Activated CD8-positive, alpha-beta memory T cell treated with anti-CD3 and anti-CD28 coated beads for 36 hours (primary cell): ENCODE measurements around the gene SYCE3. TPM values are rescaled to one million over a fixed set of nuclear protein-coding genes. Genes with fewer than 3 reads are reported as not detected.
"Not testable (repeated sequence)": the region's sequence is repeated elsewhere in the genome, so short reads cannot be mapped to it uniquely, and the experiment has no call there.

ENCODE experiments used
- CTCF ChIA-PET: fragments of 350-600 bp; sonication (Branson Sonifier 250); formaldehyde crosslinking; loops from one replicate; lab custom pipeline; 2021; ENCODE audit warnings: antibody characterized with exemption; lab: Charles Lee
- POLR2A ChIA-PET: fragments of 350-600 bp; sonication (Branson Sonifier 250); formaldehyde crosslinking; loops from one replicate; lab custom pipeline; 2021; ENCODE audit warnings: antibody characterized with exemption; lab: Charles Lee
- total RNA-seq, 2 experiments: library from RNA; stranded (reverse); gene quantifications; one replicate each; pipeline ENCODE4 v1.2.3, GENCODE V29; 2021

The SYCE3 gene
- total RNA-seq = not detected

GRCh38 chr22:50562523-50563412 lies at the start of gene SYCE3:
TSS of gene SYCE3 (minus strand) at chr22:50562919. CDS start at chr22:50556405, 6,514 bp downstream.
- POLR2A ChIA-PET = interaction anchor here (0.9 to 1.9 kb wide), 9 partner anchors 14 to 65 kb away, joined by 3 to 22 read pairs (median 3); partner anchors contain the start of genes ARSA, KLHDC7B, LMF2 and SCO2
- CTCF ChIA-PET = interaction anchor here (0.6 to 3.3 kb wide), 24 partner anchors 8 to 107 kb away, joined by 3 to 38 read pairs (median 5); partner anchors contain the start of genes CHKB, KLHDC7B, LMF2 and NCAPH2

- POLR2A ChIA-PET = interaction anchor here (0.6 kb wide), 1 partner anchor 19 kb away, joined by 8 read pairs; no protein-coding TSS in a partner anchor
- CTCF ChIA-PET = no interaction called here
These were observed 49.4 kb upstream of the SYCE3 start for GRCh38 chr22:50612168-50612527.

GRCh38 chr22:50611341-50612060 lies 48.8 kb upstream of the SYCE3 start:
- POLR2A ChIA-PET = no interaction called here
- CTCF ChIA-PET = no interaction called here

GRCh38 chr22:50610581-50610980 lies 47.9 kb upstream of the SYCE3 start:
- ChIA-PET CTCF (no interaction called here), POLR2A (interaction anchor here (0.6 kb wide), 1 partner anchor 264 kb away, joined by 7 read pairs; no protein-coding TSS in a partner anchor)

- CTCF ChIA-PET = no interaction called here
- POLR2A ChIA-PET = no interaction called here
These were observed 47.3 kb upstream of the SYCE3 start for GRCh38 chr22:50610041-50610451.

- ChIA-PET CTCF (no interaction called here), POLR2A (no interaction called here)
These were observed 46.9 kb upstream of the SYCE3 start for GRCh38 chr22:50609599-50609998.

GRCh38 chr22:50608996-50609395 lies 46.3 kb upstream of the SYCE3 start:
- POLR2A ChIA-PET = no interaction called here
- CTCF ChIA-PET = no interaction called here

- POLR2A ChIA-PET, CTCF ChIA-PET: not testable (repeated sequence)
These were observed 45.5 kb upstream of the SYCE3 start for GRCh38 chr22:50608058-50608840.

- POLR2A ChIA-PET = no interaction called here
- CTCF ChIA-PET = no interaction called here
These were observed 44.9 kb upstream of the SYCE3 start for GRCh38 chr22:50607659-50608020.

- ChIA-PET CTCF (interaction anchor here (1.0 kb wide), 1 partner anchor 79 kb away, joined by 3 read pairs; no protein-coding TSS in a partner anchor), POLR2A (no interaction called here)
These were observed 44.4 kb upstream of the SYCE3 start for GRCh38 chr22:50606946-50607658.

GRCh38 chr22:50606165-50606945 lies 43.6 kb upstream of the SYCE3 start:
- POLR2A ChIA-PET = no interaction called here
- CTCF ChIA-PET = interaction anchor here (1.0 kb wide), 1 partner anchor 79 kb away, joined by 3 read pairs; no protein-coding TSS in a partner anchor

GRCh38 chr22:50605613-50606074 lies 42.9 kb upstream of the SYCE3 start:
- ChIA-PET CTCF (interaction anchor here (1.0 kb wide), 1 partner anchor 78 kb away, joined by 3 read pairs; no protein-coding TSS in a partner anchor), POLR2A (no interaction called here)

GRCh38 chr22:50605002-50605612 lies 42.4 kb upstream of the SYCE3 start:
- POLR2A ChIA-PET = no interaction called here
- CTCF ChIA-PET = no interaction called here

GRCh38 chr22:50604256-50605001 lies 41.7 kb upstream of the SYCE3 start:
- POLR2A ChIA-PET = no interaction called here
- CTCF ChIA-PET = no interaction called here

GRCh38 chr22:50603511-50604255 lies 41.0 kb upstream of the SYCE3 start:
- ChIA-PET CTCF (no interaction called here), POLR2A (no interaction called here)

- CTCF ChIA-PET = interaction anchor here (0.9 kb wide), 1 partner anchor 18 kb away, joined by 3 read pairs; no protein-coding TSS in a partner anchor
- POLR2A ChIA-PET = no interaction called here
These were observed 39.6 kb upstream of the SYCE3 start for GRCh38 chr22:50602338-50602700.
